Colonic mucosa (tissue), 4 donors: ENCODE measurements around the gene DMD. TPM values are rescaled to one million over a fixed set of nuclear protein-coding genes. Genes with fewer than 3 reads are reported as not detected.

ENCODE experiments used
- DNase-seq: peaks from one replicate; pipeline ENCODE4 v3.0.0-alpha.2; 2020
- H3K27ac ChIP-seq: fragments of 200-600 bp; one replicate; pipeline ENCODE4 v1.8.0; 2021
- H3K27me3 ChIP-seq: fragments of 200-600 bp; one replicate; pipeline ENCODE4 v1.8.0; 2021
- H3K36me3 ChIP-seq: fragments of 200-600 bp; one replicate; pipeline ENCODE4 v1.8.0; 2021
- H3K4me1 ChIP-seq: fragments of 200-600 bp; one replicate; pipeline ENCODE4 v1.8.0; 2021; ENCODE audit warnings: mild to moderate bottlenecking
- H3K4me3 ChIP-seq: fragments of 200-600 bp; one replicate; pipeline ENCODE4 v1.8.0; 2021
- H3K9ac ChIP-seq, 2 donors: one replicate each; pipeline ENCODE4 v1.7.0; 2013; ENCODE audit warnings: control low read depth in 2 of 2, low read depth in 2 of 2, low read length in 2 of 2
- H3K9me3 ChIP-seq: fragments of 200-600 bp; one replicate; pipeline ENCODE4 v1.8.0; 2021
- intact Hi-C: fragments of 100-400 bp; cut with DNase I; formaldehyde crosslinking; loops from one replicate; pipeline ENCODE4 v1.14.1; 2022
- total RNA-seq, 2 donors: library from RNA; stranded (reverse); fragmentation: NEBNext Ultra II Directional in 1 of 2; extraction: Animal tissue kit (Norgen Biotek cat#: 25700) in 1 of 2; gene quantifications; one replicate each; pipeline ENCODE4 v1.2.1, GENCODE V29; 2021
- TF ChIP-seq, protein P1 (sequence below): fragments of 200-600 bp; IDR thresholded peaks from one replicate; pipeline ENCODE4 v1.8.0; 2022; ENCODE audit warnings: antibody characterized with exemption, mild to moderate bottlenecking
- donor health status: healthy.
- donor health status: DM: no; HTN: no; CAD: no.
- donor health status: DM: no; HTN: no; CAD: no.

The DMD gene
- total RNA-seq, 2 donors from 2014 or later: 7.3 to 24.5 TPM

DNA sequence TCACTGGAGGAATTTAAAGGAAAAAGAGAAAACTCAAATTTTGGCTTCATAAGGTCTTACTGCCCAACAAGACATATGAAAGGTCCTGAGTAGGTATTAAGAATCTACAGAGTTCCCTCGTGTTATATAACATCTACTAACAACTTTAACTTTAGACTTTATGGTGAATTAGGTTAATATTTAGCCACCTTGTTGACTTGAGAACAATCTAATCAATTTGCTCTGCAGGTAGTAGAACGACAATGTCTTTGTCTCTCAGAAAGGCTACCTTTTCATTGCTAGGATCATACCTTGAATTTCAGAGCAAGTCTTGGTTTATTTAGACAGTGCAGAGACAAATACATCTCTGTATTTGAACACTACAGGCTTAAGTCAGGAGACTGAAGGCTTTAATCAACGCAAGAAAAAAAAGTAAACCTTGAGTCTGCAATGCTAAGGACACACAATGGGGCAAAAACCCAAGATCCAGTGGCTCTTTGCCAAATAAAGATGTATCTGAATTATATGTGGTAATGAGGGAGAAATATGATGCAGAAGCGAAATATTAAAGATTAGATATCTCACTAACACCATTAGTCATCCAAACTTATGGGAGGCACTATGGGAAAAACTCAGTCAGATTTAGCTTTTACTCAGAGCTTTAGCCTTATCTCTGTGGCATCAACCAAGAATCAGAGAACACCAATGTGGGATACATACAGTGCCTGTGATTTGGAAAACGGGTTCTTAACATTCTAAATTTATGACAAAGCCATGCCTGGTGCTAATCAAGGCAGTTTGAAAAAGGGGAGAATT is 2045.9 kb downstream of the DMD start:
- no peak for DNase-seq
- no peak overlapping the region for H3K4me3 ChIP-seq

GRCh38 chrX:31154946-31155345 is 2056.4 kb downstream of the DMD start:
- TF ChIP-seq, protein P1, sequence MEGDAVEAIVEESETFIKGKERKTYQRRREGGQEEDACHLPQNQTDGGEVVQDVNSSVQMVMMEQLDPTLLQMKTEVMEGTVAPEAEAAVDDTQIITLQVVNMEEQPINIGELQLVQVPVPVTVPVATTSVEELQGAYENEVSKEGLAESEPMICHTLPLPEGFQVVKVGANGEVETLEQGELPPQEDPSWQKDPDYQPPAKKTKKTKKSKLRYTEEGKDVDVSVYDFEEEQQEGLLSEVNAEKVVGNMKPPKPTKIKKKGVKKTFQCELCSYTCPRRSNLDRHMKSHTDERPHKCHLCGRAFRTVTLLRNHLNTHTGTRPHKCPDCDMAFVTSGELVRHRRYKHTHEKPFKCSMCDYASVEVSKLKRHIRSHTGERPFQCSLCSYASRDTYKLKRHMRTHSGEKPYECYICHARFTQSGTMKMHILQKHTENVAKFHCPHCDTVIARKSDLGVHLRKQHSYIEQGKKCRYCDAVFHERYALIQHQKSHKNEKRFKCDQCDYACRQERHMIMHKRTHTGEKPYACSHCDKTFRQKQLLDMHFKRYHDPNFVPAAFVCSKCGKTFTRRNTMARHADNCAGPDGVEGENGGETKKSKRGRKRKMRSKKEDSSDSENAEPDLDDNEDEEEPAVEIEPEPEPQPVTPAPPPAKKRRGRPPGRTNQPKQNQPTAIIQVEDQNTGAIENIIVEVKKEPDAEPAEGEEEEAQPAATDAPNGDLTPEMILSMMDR: no peak
- no peak for DNase-seq
- Histone ChIP-seq H3K27ac (no peak overlapping the region), H3K4me1 (no peaks in the 10 kb centered on the region), H3K4me3 (no peak overlapping the region), H3K9ac (no peak overlapping the region), H3K27me3 (no peaks in the 10 kb centered on the region), H3K9me3 (no peaks in the 10 kb centered on the region), H3K36me3 (no peaks in the 10 kb centered on the region)
- intact Hi-C loops: no loop called here

More for the DNA sequence above, 2045.9 kb downstream of the DMD start:
- Histone ChIP-seq H3K9ac (no peak overlapping the region), H3K4me1 (no peaks in the 10 kb centered on the region), H3K36me3 (no peaks in the 10 kb centered on the region), H3K27me3 (no peaks in the 10 kb centered on the region), H3K27ac (no peak overlapping the region), H3K9me3 (no peaks in the 10 kb centered on the region)
- TF ChIP-seq, protein P1: no peak
- intact Hi-C loops: no loop called here

DNA sequence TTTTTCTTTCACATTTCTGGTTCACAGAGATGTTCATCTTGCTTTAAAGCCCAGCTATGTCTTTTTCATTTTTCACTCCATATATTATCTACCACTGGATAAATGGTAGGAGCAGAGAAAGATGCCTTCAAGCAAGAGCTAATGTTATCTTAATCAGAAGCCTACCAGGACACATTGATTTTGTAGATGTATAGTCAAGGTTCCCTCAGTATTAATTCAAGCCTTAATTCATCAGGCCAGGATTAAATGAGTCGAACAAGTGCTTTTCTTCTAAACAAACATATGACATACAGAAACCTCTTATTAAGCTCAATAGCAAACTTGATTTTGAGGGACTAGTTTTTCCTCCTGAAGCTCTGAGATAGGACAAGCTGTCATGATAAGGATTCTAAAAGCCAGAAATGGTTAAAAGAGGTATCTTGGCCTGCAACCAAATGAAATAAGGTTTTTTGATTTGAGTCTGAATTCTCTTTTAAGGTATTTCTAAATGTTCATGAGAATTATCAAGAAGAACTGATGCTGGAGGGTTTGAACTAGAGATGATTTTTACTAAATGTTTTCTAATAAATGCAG is 2057.8 kb downstream of the DMD start:
- DNase-seq: no peak
- H3K27me3 ChIP-seq: no peaks in the 10 kb centered on the region
- intact Hi-C loops: no loop called here
- no peaks in the 10 kb centered on the region for H3K9me3 ChIP-seq
- no peak overlapping the region for H3K27ac ChIP-seq
- H3K4me3 ChIP-seq: no peak overlapping the region
- TF ChIP-seq, protein P1: no peak
- no peak overlapping the region for H3K9ac ChIP-seq
- no peaks in the 10 kb centered on the region for H3K36me3 ChIP-seq
- no peaks in the 10 kb centered on the region for H3K4me1 ChIP-seq

GRCh38 chrX:31147175-31147574 is 2064.2 kb downstream of the DMD start:
- TF ChIP-seq, protein P1: no peak
- intact Hi-C loops: no loop called here

DNA sequence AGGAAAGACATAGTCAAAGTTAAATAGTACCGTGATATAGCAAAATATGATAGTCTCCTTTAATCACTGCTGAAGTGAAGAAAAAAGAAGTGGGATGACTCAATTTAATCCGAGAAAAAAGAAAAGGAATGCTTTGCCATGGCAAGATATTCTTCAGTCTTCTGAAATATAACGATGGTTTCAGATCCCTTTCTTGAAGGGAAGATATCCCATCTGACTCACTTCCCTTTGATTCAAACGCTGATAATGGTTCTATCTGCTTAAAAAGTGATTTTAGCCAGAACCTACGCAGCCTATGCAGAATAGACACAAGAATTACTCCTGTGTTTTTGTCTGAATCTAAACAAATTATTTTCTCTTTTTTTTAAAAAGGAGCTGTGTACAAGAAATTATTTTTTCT is 2071.4 kb downstream of the DMD start:
- H3K27ac ChIP-seq: no peak overlapping the region
- no peak for DNase-seq

More at GRCh38 chrX:31147175-31147574, 2064.2 kb downstream of the DMD start:
- no peak overlapping the region for H3K27ac ChIP-seq
- DNase-seq: no peak
- H3K4me1 ChIP-seq: no peaks in the 10 kb centered on the region
- no peaks in the 10 kb centered on the region for H3K9me3 ChIP-seq
- no peaks in the 10 kb centered on the region for H3K36me3 ChIP-seq
- H3K4me3 ChIP-seq: no peak overlapping the region
- H3K27me3 ChIP-seq: no peaks in the 10 kb centered on the region
- H3K9ac ChIP-seq: no peak overlapping the region

More for the DNA sequence above, 2071.4 kb downstream of the DMD start:
- intact Hi-C loops: no loop called here
- Histone ChIP-seq H3K27me3 (no peaks in the 10 kb centered on the region), H3K4me1 (no peaks in the 10 kb centered on the region), H3K9me3 (no peaks in the 10 kb centered on the region), H3K9ac (no peak overlapping the region), H3K36me3 (no peaks in the 10 kb centered on the region), H3K4me3 (no peak overlapping the region)
- TF ChIP-seq, protein P1: no peak
